CD4-positive, alpha-beta T cell treated with Interleukin-17A for 4 hours (primary cell): ENCODE data around the gene ZNG1E.
"Not testable (repeated sequence)": the region's sequence is repeated elsewhere in the genome, so short reads cannot be mapped to it uniquely, and the experiment has no call there.

Source experiments
- DNase-seq: peaks from one replicate; pipeline ENCODE4 v3.0.0-alpha.2; 2020; ENCODE audit warnings: mixed read lengths

ZNG1E gene

DNA sequence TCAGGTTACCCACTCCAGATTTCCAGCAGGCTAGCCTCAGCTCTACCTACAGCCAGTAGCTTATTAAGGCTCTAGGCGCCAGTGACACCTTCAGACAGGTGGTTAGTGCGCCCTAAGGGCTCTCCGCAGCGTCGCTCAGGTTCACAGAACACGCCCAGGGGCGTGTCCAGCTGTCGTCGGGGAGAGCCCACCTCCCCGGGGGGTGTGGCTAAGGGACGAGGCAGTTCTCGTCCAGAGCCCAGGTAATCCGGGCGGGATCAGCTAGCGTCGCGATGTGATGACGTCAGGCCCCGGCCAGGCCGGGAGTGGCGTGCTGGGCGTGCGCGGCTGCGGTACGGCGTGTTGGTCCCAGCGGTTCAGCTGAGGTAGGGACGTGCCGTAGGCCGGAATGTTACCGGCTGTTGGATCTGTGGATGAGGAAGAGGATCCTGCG is at the start of gene ZNG1E:
Gene ZNG1E (plus strand): TSS at position 340 of the 433 bp plus-strand sequence. CDS start 49 bp downstream, at position 389.
- DNase-seq, result peak; percentile 64

- DNase-seq, result not testable (repeated sequence)
These were observed 2.1 kb upstream of the ZNG1E start for GRCh38 chr9:65673579-65673978.

- not testable (repeated sequence) for DNase-seq
These were observed 710 bp upstream of the ZNG1E start for GRCh38 chr9:65675018-65675417.

- DNase-seq, result not testable (repeated sequence)
These were observed 661 bp downstream of the ZNG1E start for GRCh38 chr9:65676389-65676788.

DNA sequence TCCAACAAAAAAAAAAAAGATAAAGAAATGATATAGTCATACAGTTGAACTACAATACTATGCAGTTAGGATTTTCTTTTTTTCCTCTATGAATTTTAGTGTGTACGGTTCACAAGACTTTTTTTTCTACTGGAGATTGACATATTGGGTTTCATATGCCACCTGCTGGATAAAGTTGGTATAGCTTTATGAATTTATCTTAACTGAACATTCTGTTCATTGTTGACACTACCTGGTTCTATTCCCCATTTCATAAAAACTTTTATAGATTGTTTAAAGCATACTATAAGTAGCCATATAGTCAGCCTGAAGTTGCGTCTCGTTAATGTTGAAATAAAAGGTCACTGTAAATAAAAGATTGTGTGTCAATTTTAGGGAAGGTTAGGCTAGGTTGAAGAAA is 2.8 kb downstream of the ZNG1E start:
- not testable (repeated sequence) for DNase-seq

DNA sequence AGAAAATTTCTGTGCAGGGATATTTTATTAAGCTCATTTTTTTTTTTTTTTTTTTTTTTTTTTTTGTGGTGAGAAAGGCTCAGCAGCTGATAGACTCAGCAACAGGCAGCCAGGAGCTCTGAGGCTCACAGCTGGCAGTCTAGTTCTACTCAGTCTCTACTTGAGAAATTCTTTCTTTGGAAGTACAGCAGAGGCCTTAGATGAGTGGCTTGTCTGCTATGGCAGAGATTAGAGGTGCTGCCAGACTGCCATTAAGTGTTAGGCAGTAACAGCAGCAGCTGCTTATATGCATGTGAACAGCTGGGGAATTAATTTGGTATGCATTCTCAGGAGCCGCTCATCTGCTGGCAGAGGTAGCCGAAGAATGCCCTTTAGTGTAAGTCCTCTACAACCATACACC is 27.8 kb downstream of the ZNG1E start:
- DNase-seq, result not testable (repeated sequence)

DNA sequence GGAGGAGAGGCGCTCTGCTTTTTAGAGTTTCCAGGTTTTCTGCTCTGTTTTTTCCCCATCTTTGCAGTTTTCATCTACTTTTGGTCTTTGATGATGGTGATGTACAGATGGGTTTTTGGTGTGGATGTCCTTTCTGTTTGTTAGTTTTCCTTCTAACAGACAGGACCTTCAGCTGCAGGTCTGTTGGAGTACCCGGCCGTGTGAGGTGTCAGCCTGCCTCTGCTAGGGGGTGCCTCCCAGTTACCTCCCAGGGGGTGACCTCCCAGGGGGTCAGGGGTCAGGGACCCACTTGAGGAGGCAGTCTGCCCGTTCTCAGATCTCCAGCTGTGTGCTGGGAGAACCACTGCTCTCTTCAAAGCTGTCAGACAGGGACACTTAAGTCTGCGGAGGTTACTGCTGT is 38.7 kb downstream of the ZNG1E start:
- DNase-seq, result not testable (repeated sequence)

DNA sequence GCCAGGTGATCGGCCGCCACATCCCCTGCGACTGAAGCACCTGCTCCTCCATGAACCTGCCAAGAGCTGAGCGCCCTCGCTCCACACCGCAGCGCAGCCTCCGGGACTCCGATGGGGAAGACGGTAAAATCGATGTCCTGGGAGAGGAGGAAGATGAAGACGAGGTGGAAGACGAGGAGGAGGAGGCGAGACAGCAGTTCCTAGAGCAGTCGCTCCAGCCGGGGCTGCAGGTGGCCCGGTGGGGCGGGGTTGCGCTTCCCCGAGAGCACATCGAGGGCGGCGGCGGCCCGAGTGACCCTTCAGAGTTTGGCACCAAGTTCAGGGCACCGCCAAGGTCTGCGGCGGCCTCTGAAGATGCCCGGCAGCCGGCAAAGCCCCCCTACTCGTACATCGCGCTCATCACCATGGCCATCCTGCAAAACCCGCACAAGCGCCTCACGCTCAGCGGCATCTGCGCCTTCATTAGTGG is 61.4 kb downstream of the ZNG1E start, which contains the start of gene FOXD4L4:
Gene FOXD4L4 (plus strand): TSS at position 51 of the 469 bp plus-strand sequence. CDS start 0 bp downstream, at position 51.
- not testable (repeated sequence) for DNase-seq

- DNase-seq, result not testable (repeated sequence)
These were observed 62.4 kb downstream of the ZNG1E start for GRCh38 chr9:65738133-65738532.
